ENCODE results near the gene GPR148.

GPR148 gene

DNA sequence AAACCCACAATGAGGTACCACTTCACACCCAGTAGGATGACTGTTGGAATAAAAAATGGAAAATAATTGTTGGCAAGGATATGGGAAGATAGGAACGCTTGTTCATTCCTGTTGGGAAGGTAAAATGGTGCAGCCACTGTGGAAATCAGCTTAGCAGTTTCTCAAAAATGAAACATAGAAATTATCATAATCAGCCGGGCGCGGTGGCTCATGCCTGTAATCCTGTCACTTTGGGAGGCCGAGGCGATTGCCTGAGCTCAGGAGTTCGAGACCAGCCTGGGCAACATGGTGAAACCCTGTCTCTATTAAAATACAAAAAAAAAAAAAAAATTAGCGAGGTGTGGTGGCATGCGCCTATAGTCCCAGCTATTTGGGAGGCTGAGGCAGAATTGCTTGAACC, 49.9 kb downstream of the GPR148 start:
- Mint-ChIP-seq H3K27ac (no peak overlapping the region), H3K4me3 (no peak overlapping the region), H3K27me3 (ENCODE audit: low read depth) (peaks cover 9% of the 10 kb centered on the region), H3K9me3 (no peaks in the 10 kb centered on the region), H3K4me1 (ENCODE audit: low read depth) (no peaks in the 10 kb centered on the region), H3K36me3 (ENCODE audit: low read depth) (no peaks in the 10 kb centered on the region)
